GM13977 (cell line): ENCODE results near the gene ABHD18.
"Not testable (repeated sequence)": the region's sequence is repeated elsewhere in the genome, so short reads cannot be mapped to it uniquely, and the experiment has no call there.

ENCODE experiments used
- DNase-seq: peaks from one replicate; pipeline ENCODE4 v3.0.0; 2012; ENCODE audit warnings: low spot score
- CTCF ChIP-seq: IDR thresholded peaks from 2 replicates; pipeline ENCODE4 v1.5.1; 2012; ENCODE audit warnings: mild to moderate bottlenecking, control low read depth; ENCODE audit not compliant: insufficient read depth; ENCODE audit errors: extremely low read depth, missing control alignments
- in situ Hi-C: fragments of 300-500 bp; cut with MboI; formaldehyde crosslinking; loops from one replicate; pipeline ENCODE4 v1.12.0; 2022; ENCODE audit warnings: low sequenced_read_pairs, low pct_unique_long_range_greater_than_20kb, mixed read lengths, inconsistent platforms; ENCODE audit not compliant: unreplicated experiment

Gene ABHD18

DNA sequence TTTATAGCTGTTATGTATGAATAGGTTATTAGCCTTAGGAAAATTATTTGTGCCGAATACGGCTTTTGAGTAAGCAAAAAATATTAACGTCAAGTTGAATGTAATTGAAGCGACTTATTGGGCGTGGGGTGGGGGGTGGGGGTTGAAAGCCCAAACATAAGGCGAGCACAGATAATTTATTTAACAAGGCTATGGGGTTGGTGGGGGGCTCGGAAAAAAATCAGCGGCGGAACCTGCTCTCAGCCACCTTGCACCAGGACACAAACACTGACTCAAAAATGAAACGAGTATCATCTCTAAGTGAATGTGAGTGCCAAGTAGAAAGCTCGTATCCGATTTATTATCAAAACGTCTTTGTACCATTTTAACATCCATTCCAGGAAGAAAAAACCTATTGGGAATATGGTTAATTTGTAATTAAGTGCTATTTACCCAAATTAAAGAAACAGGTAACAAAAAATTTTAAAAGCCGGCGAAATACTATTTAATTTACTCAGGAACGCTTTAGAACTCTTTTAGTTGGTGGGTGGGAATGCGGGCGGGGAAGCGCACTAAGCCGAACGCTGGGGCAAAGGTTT is 95.0 kb downstream of the ABHD18 start:
- peak; percentile 30 for DNase-seq
- no peak for TF ChIP-seq CTCF
- in situ Hi-C loops = no loop called here

DNA sequence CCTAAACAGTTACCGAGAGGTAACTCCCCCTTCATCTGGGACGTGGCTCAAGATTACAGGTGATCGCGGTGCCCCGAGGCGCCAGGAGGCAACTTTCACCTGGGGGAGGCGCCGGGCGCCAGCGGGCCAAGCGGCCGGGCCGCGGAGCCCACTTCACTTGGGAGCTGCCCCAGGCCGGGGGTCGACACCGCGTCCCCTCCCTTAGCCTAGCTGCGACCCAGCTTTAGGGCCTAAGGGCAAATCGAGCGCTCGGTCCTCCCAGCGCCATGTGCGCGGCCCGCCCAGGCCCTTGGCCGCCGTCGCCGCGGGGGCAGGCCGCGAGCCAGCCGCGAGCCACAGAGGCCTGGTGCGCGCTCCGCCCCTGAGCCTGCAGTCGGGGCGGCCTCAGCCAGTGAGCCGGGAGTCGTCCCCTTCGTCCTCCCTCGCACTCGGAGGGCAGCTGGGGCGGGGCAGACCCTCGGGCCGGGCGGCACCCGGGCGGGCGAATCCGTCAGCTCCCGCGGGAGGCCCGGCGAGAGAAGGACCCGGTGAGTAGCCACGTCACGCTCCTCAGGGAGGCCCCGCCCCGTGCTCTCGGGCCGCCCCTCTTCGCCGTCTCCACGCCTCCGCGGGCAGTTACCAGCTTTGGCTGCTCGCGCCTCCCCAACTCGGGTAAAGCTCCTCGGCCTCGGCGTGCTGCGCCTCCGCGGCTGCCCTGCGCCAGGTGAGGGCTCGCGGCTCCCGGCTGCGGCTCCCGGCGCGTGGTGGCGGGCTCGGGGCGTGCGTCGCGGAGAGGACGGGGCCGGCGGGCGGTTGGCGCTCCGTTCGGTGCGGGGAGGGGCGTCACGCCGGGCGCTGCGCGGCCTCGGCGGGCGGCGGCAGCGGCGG is 95.7 kb downstream of the ABHD18 start, which contains the start of gene LARP1B:
Gene LARP1B (plus strand): TSS at position 614 of the 867 bp plus-strand sequence. CDS start 13,640 bp downstream, outside the sequence.
- DNase-seq = peak; percentile 99
- in situ Hi-C loops = no loop called here
- TF ChIP-seq CTCF = no peak

- TF ChIP-seq CTCF = peak; percentile 20
- in situ Hi-C loops = no loop called here
- DNase-seq = peak; percentile 80
Measured at GRCh38 chr4:128061566-128062536, 96.6 kb downstream of the ABHD18 start.

DNA sequence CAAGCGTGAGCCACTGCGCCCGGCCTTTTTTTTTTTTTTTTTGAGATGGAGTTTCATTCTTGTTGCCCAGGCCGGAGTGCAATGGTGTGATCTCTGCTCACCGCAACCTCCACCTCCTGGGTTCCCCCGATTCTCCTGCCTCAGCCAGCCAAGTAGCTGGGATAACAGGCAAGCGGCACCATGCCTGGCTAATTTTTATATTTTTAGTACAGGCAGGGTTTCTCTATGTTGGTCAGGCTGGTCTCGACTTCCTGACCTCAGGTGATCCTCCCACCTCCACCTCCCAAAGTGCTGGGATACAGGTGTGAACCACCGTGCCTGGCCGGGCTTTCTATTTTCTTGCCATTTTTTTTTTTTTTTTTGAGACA is 101.2 kb downstream of the ABHD18 start:
- in situ Hi-C loops, DNase-seq: not testable (repeated sequence)

DNA sequence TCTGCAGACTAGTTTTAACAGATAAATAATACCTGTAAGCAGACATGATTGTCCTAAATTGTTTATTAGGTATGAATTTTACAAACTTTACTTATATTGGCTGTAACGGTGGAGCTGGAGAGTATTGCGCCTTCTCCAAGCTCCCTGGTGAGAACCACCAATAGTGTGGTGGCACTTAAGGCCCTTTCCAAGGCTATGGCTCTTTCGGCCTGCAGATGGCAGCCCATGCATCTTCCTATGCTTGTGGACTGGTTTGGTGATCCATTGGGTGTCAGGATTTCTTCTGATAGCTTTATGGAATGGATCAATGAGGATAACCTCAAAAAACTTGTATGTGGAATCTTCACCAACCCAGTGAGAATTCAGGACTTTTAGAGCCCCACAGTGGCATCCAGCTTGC is 103.7 kb downstream of the ABHD18 start:
- in situ Hi-C loops = no loop called here
- DNase-seq = no peak
- peak; percentile 22 for TF ChIP-seq CTCF

GRCh38 chr4:128076464-128076863 is 111.3 kb downstream of the ABHD18 start:
- in situ Hi-C loops = no loop called here
- no peak for TF ChIP-seq CTCF
- no peak for DNase-seq
